ENCODE measurements around the gene PRRC2A.

GRCh38 chr6:31629014-31629413 is 8.5 kb downstream of the PRRC2A start:
- TF ChIP-seq CTCF (IDR thresholded peaks at IDR 0.05): no peak
- TF ChIP-seq EP300 (IDR thresholded peaks at IDR 0.05): no peak

All from esophagus muscularis mucosa (tissue), 3 donors.